Measurements from ENCODE around the gene NUP93. TPM values are rescaled to one million over a fixed set of nuclear protein-coding genes. Genes with fewer than 3 reads are reported as not detected.

The NUP93 gene
- polyA plus RNA-seq, 2 of the 4 experiments (the other 2 are of a cell fraction): 87.3 to 91.4 TPM

GRCh38 chr16:56776562-56776961, 46.6 kb downstream of the NUP93 start:
- no peak overlapping the region for H3K27ac ChIP-seq
- ATAC-seq (no peak), DNase-seq (ENCODE audit: low read depth in 1 of 2, low spot score in 1 of 2) (no peak), FAIRE-seq (no peak)
- H3K4me3 ChIP-seq: no peak overlapping the region
- ChIA-PET CTCF (interaction anchor here (3.2 kb wide), 1 partner anchor 17 kb away, joined by 19 read pairs; no protein-coding TSS in a partner anchor), POLR2A (no interaction called here)
- no peaks in the 10 kb centered on the region for H3K4me1 ChIP-seq
- no peak for TF ChIP-seq MAZ (IDR thresholded peaks at IDR 0.05; ENCODE audit: borderline replicate concordance, low read depth, low read length)
- no peak for TF ChIP-seq KDM5A (IDR thresholded peaks at IDR 0.05)
- TF ChIP-seq RFX5 (IDR thresholded peaks at IDR 0.05): no peak
- TF ChIP-seq HDAC2 (IDR thresholded peaks at IDR 0.05): no peak
- TF ChIP-seq EP300 (IDR thresholded peaks at IDR 0.05): no peak
- no peak for TF ChIP-seq FOSL2 (IDR thresholded peaks at IDR 0.05)
- TF ChIP-seq FOSL2 (CRISPR knock-in tag; IDR thresholded peaks at IDR 0.05): no peak
- no peak for TF ChIP-seq POLR2A (IDR thresholded peaks at IDR 0.05; ENCODE audit: low read length)
- TF ChIP-seq JUNB (IDR thresholded peaks at IDR 0.05): no peak
- no peaks in the 10 kb centered on the region for H3K9me3 ChIP-seq
- no peak overlapping the region for H3K4me2 ChIP-seq
- 95% methylated on average over 1 of the region's 1 CpG for WGBS (ENCODE audit: missing lambda C conversion rate)

GRCh38 chr16:56777001-56777400, 47.1 kb downstream of the NUP93 start:
- Histone ChIP-seq H3K4me1 (no peaks in the 10 kb centered on the region), H3K4me3 (no peak overlapping the region), H3K27ac (no peak overlapping the region), H3K9me3 (no peaks in the 10 kb centered on the region), H3K4me2 (no peak overlapping the region)
- DNase-seq (ENCODE audit: low read depth in 1 of 2, low spot score in 1 of 2): no peak
- no peak for FAIRE-seq
- no peak for TF ChIP-seq RNF2 (IDR thresholded peaks at IDR 0.05; ENCODE audit: borderline replicate concordance, low read depth)
- TF ChIP-seq HDAC2 (IDR thresholded peaks at IDR 0.05): no peak
- TF ChIP-seq KDM1A (IDR thresholded peaks at IDR 0.05; ENCODE audit: low read depth): no peak
- WGBS (ENCODE audit: missing lambda C conversion rate): 93% methylated on average over 5 of the region's 5 CpGs
- POLR2A ChIA-PET: no interaction called here
- no peak for ATAC-seq
- CTCF ChIA-PET: interaction anchor here (1.3 to 3.2 kb wide), 3 partner anchors 10 to 66 kb away, joined by 3 to 19 read pairs (median 6); no protein-coding TSS in a partner anchor

- CTCF ChIA-PET: interaction anchor here (1.3 to 3.2 kb wide), 5 partner anchors 10 to 65 kb away, joined by 3 to 19 read pairs (median 6); no protein-coding TSS in a partner anchor
- no peak for FAIRE-seq
- no peak for ATAC-seq
- Histone ChIP-seq H3K4me3 (no peak overlapping the region), H3K9me3 (no peaks in the 10 kb centered on the region), H3K4me1 (no peaks in the 10 kb centered on the region), H3K4me2 (no peak overlapping the region), H3K27ac (no peak overlapping the region)
- no peak for DNase-seq (ENCODE audit: low read depth in 1 of 2, low spot score in 1 of 2)
- no peak for TF ChIP-seq NFE2L2 (conservative IDR thresholded peaks at IDR 0.05; ENCODE audit: low read length)
- no peak for TF ChIP-seq HMGXB4 (CRISPR knock-in tag; IDR thresholded peaks at IDR 0.05; ENCODE audit: borderline replicate concordance)
- TF ChIP-seq CBX2 (IDR thresholded peaks at IDR 0.05; ENCODE audit: borderline replicate concordance, low read depth): no peak
- no peak for TF ChIP-seq BCL3 (IDR thresholded peaks at IDR 0.05)
- TF ChIP-seq EHMT2 (IDR thresholded peaks at IDR 0.05; ENCODE audit: low read depth): no peak
- WGBS (ENCODE audit: missing lambda C conversion rate): 93% methylated on average over 5 of the region's 5 CpGs
- POLR2A ChIA-PET: no interaction called here
Measured at GRCh38 chr16:56777482-56777881, 47.6 kb downstream of the NUP93 start.

GRCh38 chr16:56779906-56780305, 50.0 kb downstream of the NUP93 start:
- 47% methylated on average over 1 of the region's 1 CpG for WGBS (ENCODE audit: missing lambda C conversion rate)
- H3K4me3 ChIP-seq: no peak overlapping the region
- ChIA-PET POLR2A (no interaction called here), CTCF (interaction anchor here (2.8 kb wide), 1 partner anchor 9 kb away, joined by 18 read pairs; no protein-coding TSS in a partner anchor)
- H3K9me3 ChIP-seq: no peaks in the 10 kb centered on the region
- no peak overlapping the region for H3K27ac ChIP-seq
- TF ChIP-seq EHF (CRISPR knock-in tag; IDR thresholded peaks at IDR 0.05) (no peak), NFE2L2 (conservative IDR thresholded peaks at IDR 0.05; ENCODE audit: low read length) (no peak)
- DNase-seq (ENCODE audit: low read depth in 1 of 2, low spot score in 1 of 2) (no peak), FAIRE-seq (no peak), ATAC-seq (no peak)
- no peak overlapping the region for H3K4me2 ChIP-seq
- H3K4me1 ChIP-seq: no peaks in the 10 kb centered on the region
